D721Med (cell line): ENCODE results near the gene TAP1.
A peak's percentile ranks its signal among the peaks of the same experiment; 100 is the strongest.

Source experiments
- DNase-seq: peaks from one replicate; pipeline ENCODE4 v3.0.0; 2011; ENCODE audit warnings: low spot score; ENCODE audit not compliant: insufficient read length
- FAIRE-seq: peaks from 2 replicates; lab custom pipeline; 2011; peaks lifted over from hg19 to GRCh38; lab: Jason Lieb, UNC
- CTCF ChIP-seq: IDR thresholded peaks from 2 replicates; pipeline ENCODE4 v1.5.1; 2012; ENCODE audit warnings: mild to moderate bottlenecking, control low read depth; ENCODE audit not compliant: insufficient read depth; ENCODE audit errors: missing control alignments

Gene TAP1

GRCh38 chr6:32860674-32861073 is 7.2 kb upstream of the TAP1 start:
- DNase-seq, result no peak
- FAIRE-seq, result no peak
- no peak for TF ChIP-seq CTCF

- FAIRE-seq, result no peak
- TF ChIP-seq CTCF, result no peak
- DNase-seq, result no peak
Observed at GRCh38 chr6:32858194-32858593, 4.7 kb upstream of the TAP1 start.

- TF ChIP-seq CTCF, result no peak
- no peak for FAIRE-seq
- no peak for DNase-seq
Observed at GRCh38 chr6:32857156-32857891, 3.8 kb upstream of the TAP1 start.

GRCh38 chr6:32855467-32856174 is 2.1 kb upstream of the TAP1 start:
- no peak for FAIRE-seq
- no peak for TF ChIP-seq CTCF
- DNase-seq, result no peak

GRCh38 chr6:32854376-32855178 is 1.1 kb upstream of the TAP1 start:
- DNase-seq, result no peak
- FAIRE-seq, result no peak
- no peak for TF ChIP-seq CTCF

- DNase-seq, result peak; percentile 35
- FAIRE-seq, result no peak
- TF ChIP-seq CTCF, result no peak
Observed at GRCh38 chr6:32852844-32853540, 512 bp downstream of the TAP1 start.
